Measurements from ENCODE around the gene COX4I1.
"Not testable (repeated sequence)": the region's sequence is repeated elsewhere in the genome, so short reads cannot be mapped to it uniquely, and the experiment has no call there.

Gene COX4I1

DNA sequence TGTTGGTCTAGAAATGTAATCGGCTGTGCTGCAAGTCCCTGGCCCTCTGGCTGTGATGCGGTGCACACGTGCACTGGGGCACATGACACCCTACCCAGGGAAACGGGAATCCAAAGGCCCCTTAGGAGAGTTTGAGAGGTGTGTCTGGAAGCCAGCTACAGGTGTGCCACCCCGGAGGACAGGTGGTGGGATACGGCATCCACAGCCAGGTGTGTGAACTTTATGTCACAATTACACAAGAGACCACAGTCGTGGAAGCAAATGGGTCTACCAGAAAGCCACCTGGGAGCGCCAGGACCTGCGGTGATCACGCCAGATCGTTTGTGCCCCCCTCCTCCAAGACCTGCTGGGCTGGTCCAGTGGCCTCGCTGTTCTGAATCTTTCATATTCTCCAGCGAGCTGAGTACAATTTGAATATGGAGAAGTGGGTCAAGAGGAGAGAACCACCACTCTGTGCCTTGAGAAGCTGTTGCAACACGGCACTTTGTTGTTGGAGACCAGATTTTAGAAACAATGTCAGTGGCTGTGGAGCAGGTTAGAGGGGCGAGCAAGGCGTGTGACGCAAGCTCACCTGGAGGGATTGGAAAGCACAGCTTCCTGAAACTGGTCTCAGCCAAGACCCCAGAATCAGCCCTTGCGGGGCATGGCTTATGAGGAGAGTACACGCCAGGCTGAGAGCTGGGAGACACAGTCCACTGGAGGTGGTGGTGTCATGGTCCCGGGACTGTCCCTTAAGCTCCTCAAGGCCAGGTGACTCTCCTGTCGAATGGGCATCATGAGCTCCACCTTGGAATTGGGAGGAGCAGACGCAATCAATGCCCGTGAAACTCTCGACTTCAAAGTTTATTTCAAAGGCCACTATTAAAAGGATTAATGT lies 37.4 kb downstream of the COX4I1 start:
- no peaks in the 10 kb centered on the region for H3K27me3 ChIP-seq (ENCODE audit: low read depth, low read length)
- peaks cover 0 to 23% of the 10 kb centered on the region in 2 donors for H3K4me1 ChIP-seq (ENCODE audit: control insufficient read depth in 1 of 2, insufficient read depth in 2 of 2, low read length in 2 of 2)
- no peaks in the 10 kb centered on the region for H3K36me3 ChIP-seq (ENCODE audit: control insufficient read depth in 1 of 2, insufficient read depth in 2 of 2, low read length in 2 of 2)
- no peak overlapping the region for H3K4me3 ChIP-seq (ENCODE audit: low read depth in 1 of 2, low read length in 2 of 2)
- no peak overlapping the region for H3K27ac ChIP-seq (ENCODE audit: low read length)
- no peaks in the 10 kb centered on the region for H3K9me3 ChIP-seq (ENCODE audit: control insufficient read depth in 1 of 2, low read length in 2 of 2)

DNA sequence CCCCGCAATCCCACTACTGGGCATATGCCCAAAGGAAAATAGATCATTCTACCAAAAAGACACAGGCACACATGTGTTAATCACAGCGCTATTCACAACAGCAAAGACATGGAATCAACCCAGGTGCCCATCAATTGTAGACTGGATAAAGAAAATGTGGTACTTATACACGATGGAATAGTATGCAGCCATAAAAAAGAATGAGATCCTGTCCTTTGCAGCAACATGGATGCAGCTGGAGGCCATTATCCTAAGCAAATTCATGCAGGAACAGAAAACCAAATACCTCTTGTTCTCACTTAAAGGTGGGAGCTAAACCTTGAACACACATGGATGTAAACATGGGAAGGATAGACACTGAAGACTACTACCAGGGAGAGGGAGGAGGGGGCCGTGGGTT lies 38.2 kb downstream of the COX4I1 start:
- not testable (repeated sequence) for H3K4me3 ChIP-seq (ENCODE audit: low read depth in 1 of 2, low read length in 2 of 2); H3K9me3 ChIP-seq (ENCODE audit: control insufficient read depth in 1 of 2, low read length in 2 of 2); H3K27ac ChIP-seq (ENCODE audit: low read length); H3K36me3 ChIP-seq (ENCODE audit: control insufficient read depth in 1 of 2, insufficient read depth in 2 of 2, low read length in 2 of 2); H3K27me3 ChIP-seq (ENCODE audit: low read depth, low read length)
- H3K4me1 ChIP-seq (ENCODE audit: control insufficient read depth in 1 of 2, insufficient read depth in 2 of 2, low read length in 2 of 2): peaks cover 0 to 22% of the 10 kb centered on the region in 2 donors

DNA sequence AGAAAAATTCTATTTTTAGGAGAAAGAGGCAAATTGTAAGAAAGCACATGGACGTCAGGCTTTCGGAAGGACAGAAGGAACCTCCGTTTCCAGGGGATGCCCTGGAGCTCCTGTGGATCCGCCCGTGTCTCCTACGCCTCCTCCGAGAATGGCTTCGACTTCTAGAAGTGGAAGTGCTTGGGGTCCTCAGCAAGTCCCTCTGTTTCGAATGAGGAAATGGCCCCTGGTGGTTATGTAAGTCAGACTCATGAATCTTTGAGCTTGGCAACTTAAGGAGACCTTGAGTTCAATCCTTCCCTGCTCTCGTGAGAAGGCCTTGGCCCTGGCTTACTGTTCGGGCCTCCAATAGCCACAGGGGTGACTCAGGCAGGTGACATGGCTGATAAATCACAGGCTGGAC lies 38.9 kb downstream of the COX4I1 start:
- Histone ChIP-seq H3K27me3 (ENCODE audit: low read depth, low read length) (no peaks in the 10 kb centered on the region), H3K9me3 (ENCODE audit: control insufficient read depth in 1 of 2, low read length in 2 of 2) (no peaks in the 10 kb centered on the region)

DNA sequence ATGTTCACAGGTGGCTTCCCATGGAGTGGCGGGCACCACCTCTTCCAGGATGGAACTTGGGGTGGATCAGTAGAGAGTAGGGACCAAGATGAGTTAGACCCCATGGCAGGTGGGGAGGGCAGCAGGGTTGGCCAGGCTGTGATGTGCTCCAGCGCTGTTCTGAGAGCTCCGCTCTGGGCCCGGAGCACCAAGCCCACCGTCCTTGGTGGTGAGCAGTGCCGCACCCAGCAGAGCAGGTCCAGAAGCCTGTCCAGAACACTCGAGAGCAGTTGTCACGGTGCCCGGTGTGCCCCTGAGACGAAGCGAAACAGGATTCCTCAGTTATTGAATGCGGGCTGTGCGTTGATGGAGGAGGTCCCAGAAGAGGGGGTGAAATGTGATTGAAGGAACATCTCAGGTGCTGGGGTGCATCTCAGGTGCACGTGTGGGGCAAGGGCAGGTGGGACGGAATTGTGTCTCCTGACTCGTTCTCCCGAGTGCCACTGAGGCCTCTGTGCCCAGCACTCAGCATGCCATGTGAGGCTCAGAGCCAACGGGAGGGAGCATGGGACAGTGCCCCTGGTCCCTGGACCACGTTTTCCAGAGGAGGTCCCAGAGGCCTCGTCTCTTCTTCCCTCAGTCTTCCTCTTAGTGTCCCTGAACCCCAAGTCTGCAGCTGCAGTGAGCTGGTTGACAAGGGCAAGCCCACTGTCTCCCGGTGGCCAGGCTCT lies 39.5 kb downstream of the COX4I1 start:
- H3K4me3 ChIP-seq (ENCODE audit: low read depth in 1 of 2, low read length in 2 of 2): no peak overlapping the region
- no peaks in the 10 kb centered on the region for H3K9me3 ChIP-seq (ENCODE audit: control insufficient read depth in 1 of 2, low read length in 2 of 2)
- H3K27ac ChIP-seq (ENCODE audit: low read length): no peak overlapping the region
- H3K27me3 ChIP-seq (ENCODE audit: low read depth, low read length): no peaks in the 10 kb centered on the region
- H3K4me1 ChIP-seq (ENCODE audit: control insufficient read depth in 1 of 2, insufficient read depth in 2 of 2, low read length in 2 of 2): peaks cover 0 to 13% of the 10 kb centered on the region in 2 donors
- H3K36me3 ChIP-seq (ENCODE audit: control insufficient read depth in 1 of 2, insufficient read depth in 2 of 2, low read length in 2 of 2): no peaks in the 10 kb centered on the region

More for the DNA sequence above, 38.9 kb downstream of the COX4I1 start:
- H3K36me3 ChIP-seq (ENCODE audit: control insufficient read depth in 1 of 2, insufficient read depth in 2 of 2, low read length in 2 of 2): no peaks in the 10 kb centered on the region
- H3K4me3 ChIP-seq (ENCODE audit: low read depth in 1 of 2, low read length in 2 of 2): no peak overlapping the region
- H3K27ac ChIP-seq (ENCODE audit: low read length): no peak overlapping the region
- peaks cover 0 to 15% of the 10 kb centered on the region in 2 donors for H3K4me1 ChIP-seq (ENCODE audit: control insufficient read depth in 1 of 2, insufficient read depth in 2 of 2, low read length in 2 of 2)

DNA sequence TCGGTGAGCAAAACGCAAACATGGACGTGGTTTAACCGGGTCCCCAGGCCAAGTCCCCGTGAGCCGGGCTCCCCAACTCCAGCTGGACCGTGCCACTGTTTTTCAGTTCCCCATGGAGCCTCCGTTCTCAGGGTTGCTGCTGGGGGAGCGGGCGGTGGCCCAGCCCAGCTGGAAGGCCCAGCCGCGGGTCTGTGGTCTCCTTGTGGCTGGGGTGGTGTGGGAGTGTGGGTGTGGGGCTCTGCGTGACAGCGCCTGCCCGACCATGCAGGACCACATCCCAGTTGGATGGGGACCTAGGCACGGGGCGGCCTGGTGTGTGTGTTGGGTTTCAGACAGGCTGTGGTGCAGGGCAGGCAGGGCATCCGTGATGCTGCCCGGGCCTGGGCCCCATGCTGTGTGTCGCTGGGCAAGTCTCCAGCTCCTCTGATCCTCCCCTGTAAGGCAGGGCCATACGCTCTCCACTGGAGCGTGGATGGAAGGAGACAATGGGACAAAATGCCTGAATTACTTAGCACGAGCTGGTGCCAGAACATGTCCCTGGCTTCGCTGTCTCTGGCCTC lies 40.3 kb downstream of the COX4I1 start:
- no peaks in the 10 kb centered on the region for H3K36me3 ChIP-seq (ENCODE audit: control insufficient read depth in 1 of 2, insufficient read depth in 2 of 2, low read length in 2 of 2)
- peaks cover 0 to 18% of the 10 kb centered on the region in 2 donors for H3K4me1 ChIP-seq (ENCODE audit: control insufficient read depth in 1 of 2, insufficient read depth in 2 of 2, low read length in 2 of 2)
- no peaks in the 10 kb centered on the region for H3K9me3 ChIP-seq (ENCODE audit: control insufficient read depth in 1 of 2, low read length in 2 of 2)
- H3K27ac ChIP-seq (ENCODE audit: low read length): no peak overlapping the region
- no peaks in the 10 kb centered on the region for H3K27me3 ChIP-seq (ENCODE audit: low read depth, low read length)
- no peak overlapping the region for H3K4me3 ChIP-seq (ENCODE audit: low read depth in 1 of 2, low read length in 2 of 2)

DNA sequence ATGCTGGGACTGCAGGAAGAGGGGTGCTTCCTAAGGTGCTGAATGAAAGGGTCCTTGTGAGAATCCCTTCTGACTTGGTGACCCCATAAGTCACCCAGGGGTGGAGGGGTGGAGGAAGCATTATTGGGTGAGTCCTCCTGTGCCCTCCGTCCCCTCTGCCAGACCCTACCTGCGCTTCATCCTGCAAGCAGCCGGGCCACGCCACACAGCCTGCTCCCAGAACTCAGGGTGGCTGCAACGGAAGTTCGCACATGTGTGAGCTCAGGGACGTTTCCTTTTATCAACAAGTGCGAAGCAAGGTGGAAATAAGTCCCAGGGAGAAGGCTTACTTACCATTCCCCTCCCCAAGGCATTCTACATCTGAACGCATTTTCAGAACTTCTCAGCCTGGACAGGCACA lies 40.9 kb downstream of the COX4I1 start:
- H3K27me3 ChIP-seq (ENCODE audit: low read depth, low read length): no peaks in the 10 kb centered on the region
- H3K36me3 ChIP-seq (ENCODE audit: control insufficient read depth in 1 of 2, insufficient read depth in 2 of 2, low read length in 2 of 2): no peaks in the 10 kb centered on the region
- peaks cover 0 to 23% of the 10 kb centered on the region in 2 donors for H3K4me1 ChIP-seq (ENCODE audit: control insufficient read depth in 1 of 2, insufficient read depth in 2 of 2, low read length in 2 of 2)
- H3K4me3 ChIP-seq (ENCODE audit: low read depth in 1 of 2, low read length in 2 of 2): no peak overlapping the region
- no peaks in the 10 kb centered on the region for H3K9me3 ChIP-seq (ENCODE audit: control insufficient read depth in 1 of 2, low read length in 2 of 2)
- H3K27ac ChIP-seq (ENCODE audit: low read length): no peak overlapping the region

DNA sequence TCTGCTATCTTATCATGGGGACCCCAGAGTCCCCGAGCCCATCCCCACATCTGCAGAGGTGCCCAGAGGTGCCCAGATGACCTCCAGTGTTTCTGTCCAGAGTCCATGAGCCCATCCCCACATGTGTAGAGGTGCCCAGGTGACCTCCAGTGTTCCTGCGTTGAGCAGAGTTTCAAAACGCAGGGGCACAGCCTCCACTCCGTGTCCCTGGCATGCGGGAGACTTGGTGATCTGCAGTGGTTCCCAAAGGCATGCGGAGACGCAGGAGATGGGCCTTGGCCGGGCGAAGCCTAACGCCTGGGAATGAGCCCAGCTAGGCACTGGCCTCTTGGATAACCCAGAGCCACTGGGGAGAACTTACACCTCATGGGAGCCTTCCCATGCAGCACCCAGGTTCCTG lies 41.3 kb downstream of the COX4I1 start:
- Histone ChIP-seq H3K36me3 (ENCODE audit: control insufficient read depth in 1 of 2, insufficient read depth in 2 of 2, low read length in 2 of 2) (no peaks in the 10 kb centered on the region), H3K27me3 (ENCODE audit: low read depth, low read length) (no peaks in the 10 kb centered on the region), H3K4me3 (ENCODE audit: low read depth in 1 of 2, low read length in 2 of 2) (no peak overlapping the region), H3K9me3 (ENCODE audit: control insufficient read depth in 1 of 2, low read length in 2 of 2) (no peaks in the 10 kb centered on the region), H3K4me1 (ENCODE audit: control insufficient read depth in 1 of 2, insufficient read depth in 2 of 2, low read length in 2 of 2) (peaks cover 0 to 20% of the 10 kb centered on the region in 2 donors), H3K27ac (ENCODE audit: low read length) (no peak overlapping the region)

DNA sequence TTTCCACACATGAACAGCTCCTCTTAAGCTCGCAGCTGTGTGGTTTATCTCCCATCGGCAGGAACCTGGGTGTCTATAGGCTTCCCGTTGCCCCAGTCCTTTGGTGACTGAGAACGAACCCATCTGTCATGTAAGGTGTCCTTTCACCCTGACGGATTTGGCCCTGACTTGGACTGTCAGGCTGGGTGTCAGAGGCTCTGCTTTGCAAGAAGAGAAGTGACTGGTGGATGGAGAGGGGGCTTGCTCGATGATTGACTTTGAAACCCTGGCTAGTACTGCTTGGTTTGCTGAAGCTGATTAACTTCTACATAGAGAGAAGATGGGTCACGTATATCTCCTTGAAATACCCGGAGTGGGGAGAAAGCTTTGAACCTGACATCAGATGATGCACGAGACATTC lies 42.9 kb downstream of the COX4I1 start:
- H3K27me3 ChIP-seq (ENCODE audit: low read depth, low read length): no peaks in the 10 kb centered on the region
- H3K4me1 ChIP-seq (ENCODE audit: control insufficient read depth in 1 of 2, insufficient read depth in 2 of 2, low read length in 2 of 2): peaks cover 0 to 11% of the 10 kb centered on the region in 2 donors
- H3K36me3 ChIP-seq (ENCODE audit: control insufficient read depth in 1 of 2, insufficient read depth in 2 of 2, low read length in 2 of 2): no peaks in the 10 kb centered on the region
- H3K4me3 ChIP-seq (ENCODE audit: low read depth in 1 of 2, low read length in 2 of 2): no peak overlapping the region
- H3K9me3 ChIP-seq (ENCODE audit: control insufficient read depth in 1 of 2, low read length in 2 of 2): no peaks in the 10 kb centered on the region
- no peak overlapping the region for H3K27ac ChIP-seq (ENCODE audit: low read length)

DNA sequence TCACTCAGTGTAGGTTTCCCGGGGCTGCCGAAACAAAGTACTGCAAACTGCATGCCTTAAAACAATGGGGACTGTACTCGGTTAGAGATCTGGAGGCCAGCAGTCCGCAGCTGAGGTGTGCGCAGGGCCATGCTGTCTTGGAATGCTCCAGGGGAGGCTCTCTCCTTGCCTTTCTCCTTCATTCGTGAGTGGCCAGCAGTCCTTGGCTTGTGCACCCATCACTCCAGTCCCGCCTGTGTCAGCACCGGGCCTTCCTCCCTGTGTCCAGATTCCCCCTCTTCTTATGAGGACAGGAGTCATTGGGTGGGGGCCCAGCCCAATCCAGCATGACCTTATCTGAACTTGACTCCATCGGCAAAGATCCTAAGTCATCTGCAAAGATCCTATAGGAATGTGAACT lies 43.4 kb downstream of the COX4I1 start:
- Histone ChIP-seq H3K27ac (ENCODE audit: low read length) (no peak overlapping the region), H3K27me3 (ENCODE audit: low read depth, low read length) (no peaks in the 10 kb centered on the region)

DNA sequence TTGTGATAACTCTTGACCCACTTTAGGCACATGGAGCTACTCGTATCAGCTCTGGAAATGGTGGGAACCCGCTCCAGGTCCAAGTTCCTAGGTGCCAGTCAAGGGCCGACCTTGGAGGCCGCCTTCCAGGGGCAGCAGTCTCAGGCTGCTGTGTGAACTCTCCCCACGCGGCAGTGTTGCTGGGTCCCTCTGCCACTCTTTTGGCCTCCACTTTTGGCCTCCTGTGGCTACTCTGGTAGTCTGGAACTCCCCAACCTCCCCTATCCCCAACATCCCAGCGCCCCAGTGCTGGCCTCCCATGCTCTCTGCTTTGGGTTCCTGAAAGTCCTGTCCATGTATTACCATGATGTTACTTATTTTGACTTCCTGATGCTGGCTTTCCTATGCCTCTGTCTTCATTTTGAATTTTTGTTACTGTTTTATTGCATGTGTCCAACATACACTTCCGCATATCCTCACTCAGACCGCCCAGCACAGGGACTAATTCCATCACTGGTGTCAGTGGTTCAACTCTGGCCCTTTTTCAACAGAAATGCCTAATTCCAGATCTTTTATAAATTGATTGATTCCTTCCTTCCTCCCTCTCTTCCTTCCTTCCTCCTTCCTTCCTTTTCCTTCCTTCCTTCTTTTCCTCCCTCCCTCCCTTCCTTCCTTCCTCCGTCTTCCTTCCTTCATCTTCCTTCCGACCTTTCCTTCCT lies 44.1 kb downstream of the COX4I1 start:
- no peak overlapping the region for H3K4me3 ChIP-seq (ENCODE audit: low read depth in 1 of 2, low read length in 2 of 2)
- H3K27me3 ChIP-seq (ENCODE audit: low read depth, low read length): no peaks in the 10 kb centered on the region
- H3K9me3 ChIP-seq (ENCODE audit: control insufficient read depth in 1 of 2, low read length in 2 of 2): no peaks in the 10 kb centered on the region
- H3K4me1 ChIP-seq (ENCODE audit: control insufficient read depth in 1 of 2, insufficient read depth in 2 of 2, low read length in 2 of 2): peaks cover 0 to 11% of the 10 kb centered on the region in 2 donors
- H3K27ac ChIP-seq (ENCODE audit: low read length): no peak overlapping the region
- no peaks in the 10 kb centered on the region for H3K36me3 ChIP-seq (ENCODE audit: control insufficient read depth in 1 of 2, insufficient read depth in 2 of 2, low read length in 2 of 2)

More for the DNA sequence above, 43.4 kb downstream of the COX4I1 start:
- Histone ChIP-seq H3K4me3 (ENCODE audit: low read depth in 1 of 2, low read length in 2 of 2) (no peak overlapping the region), H3K4me1 (ENCODE audit: control insufficient read depth in 1 of 2, insufficient read depth in 2 of 2, low read length in 2 of 2) (peaks cover 0 to 11% of the 10 kb centered on the region in 2 donors), H3K9me3 (ENCODE audit: control insufficient read depth in 1 of 2, low read length in 2 of 2) (no peaks in the 10 kb centered on the region), H3K36me3 (ENCODE audit: control insufficient read depth in 1 of 2, insufficient read depth in 2 of 2, low read length in 2 of 2) (no peaks in the 10 kb centered on the region)

DNA sequence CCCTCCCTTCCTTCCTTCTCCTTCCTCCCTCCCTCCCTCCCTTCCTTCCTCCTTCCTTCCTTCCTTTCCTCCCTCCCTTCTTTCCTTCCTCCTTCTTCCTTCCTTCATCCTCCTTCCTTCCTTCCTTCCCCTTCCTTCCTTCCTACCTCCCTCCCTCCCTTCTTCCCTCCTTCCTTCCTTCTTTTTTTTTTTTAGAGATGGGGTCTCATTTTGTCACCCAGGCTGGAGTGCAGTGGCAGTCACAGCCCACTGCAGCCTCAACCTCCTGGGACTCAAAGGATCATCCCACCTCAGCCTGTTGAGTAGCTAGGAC lies 44.6 kb downstream of the COX4I1 start:
- Histone ChIP-seq H3K36me3 (ENCODE audit: control insufficient read depth in 1 of 2, insufficient read depth in 2 of 2, low read length in 2 of 2) (no peaks in the 10 kb centered on the region), H3K9me3 (ENCODE audit: control insufficient read depth in 1 of 2, low read length in 2 of 2) (no peaks in the 10 kb centered on the region), H3K27ac (ENCODE audit: low read length) (no peak overlapping the region), H3K27me3 (ENCODE audit: low read depth, low read length) (no peaks in the 10 kb centered on the region), H3K4me3 (ENCODE audit: low read depth in 1 of 2, low read length in 2 of 2) (no peak overlapping the region), H3K4me1 (ENCODE audit: control insufficient read depth in 1 of 2, insufficient read depth in 2 of 2, low read length in 2 of 2) (peaks cover 0 to 11% of the 10 kb centered on the region in 2 donors)
